Nucleus accumbens (tissue), 56 donors: ENCODE measurements around the gene EVPLL.
"Not testable (repeated sequence)": the region's sequence is repeated elsewhere in the genome, so short reads cannot be mapped to it uniquely, and the experiment has no call there.

Experiments
- DNase-seq, 56 donors: peaks; one replicate each; lab custom pipeline; 2025; lab: John Stamatoyannopoulos, UW

Gene EVPLL

GRCh38 chr17:18377437-18378204 is at the start of gene EVPLL:
Gene EVPLL (plus strand): TSS chr17:18377778. CDS start chr17:18380938, 3,160 bp downstream.
- peak in 1 of 56 donors; percentile 23 for DNase-seq

DNA sequence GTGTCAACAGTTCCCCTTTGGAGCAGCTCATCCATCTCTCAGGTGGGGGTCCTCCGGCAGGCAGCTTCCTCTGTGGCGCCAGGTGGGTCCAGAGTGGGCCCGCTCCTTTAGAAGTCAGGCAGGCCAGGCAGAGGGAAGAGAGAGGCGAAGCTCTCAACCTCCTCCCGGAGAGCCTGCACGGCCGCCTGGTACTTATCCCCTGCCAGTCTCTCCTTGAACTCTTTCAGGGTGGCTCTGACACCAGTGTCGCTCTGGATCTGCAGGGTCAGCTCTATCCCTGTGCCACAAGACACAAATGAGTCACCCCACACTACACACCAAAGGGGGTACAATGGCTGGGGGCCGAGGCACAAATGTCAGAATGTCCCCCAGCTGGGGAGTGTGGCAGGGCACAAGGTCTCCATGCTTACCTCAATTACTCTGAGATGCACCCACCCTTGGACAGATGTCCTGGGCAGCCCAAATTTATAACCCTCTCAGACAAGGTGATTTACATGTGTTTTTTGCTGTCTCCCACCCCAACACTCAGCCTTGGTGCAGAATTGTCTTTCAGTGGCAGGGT is 48.9 kb upstream of the EVPLL start:
- no peak for DNase-seq

- DNase-seq = no peak
These were observed 45.7 kb upstream of the EVPLL start for GRCh38 chr17:18331879-18332278.

DNA sequence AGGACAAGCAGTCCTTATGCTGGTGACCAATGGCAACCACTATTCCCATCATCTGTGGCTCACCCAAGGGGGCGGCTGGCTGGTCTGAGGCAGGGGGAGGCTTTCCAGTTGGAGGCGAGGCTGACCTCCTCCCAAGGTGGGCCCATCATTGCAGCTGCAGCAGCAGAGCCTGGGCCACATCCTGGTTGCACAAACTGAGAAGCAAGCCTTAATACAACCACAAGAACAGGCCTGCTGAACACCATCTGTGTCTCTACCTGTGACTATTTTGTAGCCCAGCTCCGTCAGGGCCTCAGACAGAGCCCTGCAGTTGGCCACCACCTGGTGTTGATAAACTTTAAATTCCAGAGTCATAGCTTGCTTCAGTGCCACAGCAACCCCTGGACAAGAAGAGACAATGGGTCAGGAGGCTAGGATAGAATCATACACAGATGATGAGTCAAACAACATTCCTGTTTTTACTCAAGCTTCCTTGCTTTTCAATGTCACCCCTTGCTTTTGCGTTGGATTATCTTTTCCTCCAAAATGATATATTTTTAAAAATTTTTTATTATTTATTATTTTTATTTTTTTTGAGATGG is 44.6 kb upstream of the EVPLL start:
- no peak for DNase-seq

GRCh38 chr17:18338158-18338557 is 39.4 kb upstream of the EVPLL start:
- not testable (repeated sequence) for DNase-seq

DNA sequence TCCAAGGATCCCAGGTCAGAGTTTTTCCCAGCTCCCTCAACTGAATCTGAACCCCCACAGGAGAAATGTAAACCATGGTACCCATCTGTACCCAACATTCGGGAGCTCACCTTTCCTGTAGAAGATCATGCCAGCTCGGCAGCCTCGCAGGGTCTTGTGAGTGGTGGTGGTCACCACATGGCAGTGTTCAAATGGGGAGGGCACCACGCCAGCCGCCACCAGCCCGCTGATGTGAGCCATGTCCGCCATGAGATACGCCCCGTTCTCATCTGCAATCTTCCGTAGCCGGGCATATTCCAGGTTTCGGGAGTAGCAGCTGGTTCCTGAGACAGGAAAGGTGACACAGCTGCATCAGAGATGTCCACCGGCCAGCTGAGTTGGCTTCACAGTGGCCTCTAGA is 37.6 kb upstream of the EVPLL start:
- DNase-seq = no peak

DNA sequence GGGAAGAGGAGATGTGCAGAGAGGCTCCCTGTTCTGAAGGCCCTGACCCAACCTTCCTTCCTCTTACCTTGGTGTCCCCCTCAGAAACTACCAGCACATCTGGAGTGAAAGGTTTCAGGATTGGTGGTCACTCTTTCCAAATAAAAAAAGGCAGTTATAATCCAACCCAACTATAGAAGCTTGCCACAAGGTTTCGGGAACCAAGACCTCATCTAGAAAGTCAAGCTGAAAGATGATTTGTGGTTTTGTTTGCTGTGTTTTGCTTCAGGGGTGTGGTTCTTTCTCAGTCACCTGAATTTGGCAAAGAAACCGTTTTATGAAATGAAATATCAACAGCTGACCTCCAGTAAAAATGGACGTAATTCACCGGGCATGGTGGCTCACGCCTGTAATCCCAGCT is 33.6 kb upstream of the EVPLL start:
- no peak for DNase-seq

GRCh38 chr17:18353541-18353940 is 24.0 kb upstream of the EVPLL start:
- DNase-seq = no peak

GRCh38 chr17:18356624-18357023 is 21.0 kb upstream of the EVPLL start:
- DNase-seq = peak in 7 of 56 donors; percentile 4 to 35 (median 5)

- no peak for DNase-seq
These were observed 17.1 kb upstream of the EVPLL start for GRCh38 chr17:18360518-18360917.

DNA sequence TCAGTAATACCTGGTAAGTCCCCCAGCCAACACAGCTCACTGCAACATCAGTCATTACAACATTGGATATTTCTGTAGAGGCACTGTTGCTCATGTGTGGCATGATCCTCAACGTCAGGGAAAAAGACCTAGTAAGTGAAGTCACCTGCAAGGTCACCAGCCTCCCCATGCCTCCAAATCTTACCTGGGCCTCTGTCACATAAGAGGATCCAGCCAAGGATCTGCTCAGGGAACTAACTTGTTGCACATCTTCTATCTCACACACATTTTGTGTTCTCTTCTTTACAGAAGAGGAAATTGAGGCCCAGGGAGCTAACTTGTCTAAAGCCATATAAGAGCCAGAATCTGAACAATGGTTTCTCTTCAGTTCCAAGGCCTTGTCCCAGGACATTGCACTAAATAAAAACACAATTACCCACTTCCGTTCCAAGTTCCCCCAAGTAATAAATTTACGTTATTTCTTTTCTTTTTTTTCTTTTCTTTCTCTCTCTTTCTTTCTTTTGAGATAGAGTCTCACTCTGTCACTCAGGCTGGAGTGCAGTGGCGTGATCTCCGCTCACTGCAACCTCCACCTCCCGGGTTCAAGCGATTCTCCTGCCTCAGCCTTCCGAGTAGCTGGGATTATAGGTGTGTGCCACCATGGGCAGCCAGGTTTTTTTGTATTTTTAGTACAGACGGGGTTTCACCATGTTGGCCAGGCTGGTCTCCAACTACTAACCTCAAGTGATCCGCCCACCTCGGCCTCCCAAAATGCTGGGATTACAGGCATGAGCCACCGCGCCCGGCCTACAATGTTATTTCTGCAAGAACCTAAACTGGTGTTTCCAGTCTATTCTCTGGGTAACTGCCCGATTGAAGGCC is 15.5 kb upstream of the EVPLL start:
- no peak for DNase-seq

- DNase-seq = peak in 54 of 56 donors; percentile 20 to 93 (median 77)
These were observed 14.9 kb upstream of the EVPLL start for GRCh38 chr17:18362698-18363100.

DNA sequence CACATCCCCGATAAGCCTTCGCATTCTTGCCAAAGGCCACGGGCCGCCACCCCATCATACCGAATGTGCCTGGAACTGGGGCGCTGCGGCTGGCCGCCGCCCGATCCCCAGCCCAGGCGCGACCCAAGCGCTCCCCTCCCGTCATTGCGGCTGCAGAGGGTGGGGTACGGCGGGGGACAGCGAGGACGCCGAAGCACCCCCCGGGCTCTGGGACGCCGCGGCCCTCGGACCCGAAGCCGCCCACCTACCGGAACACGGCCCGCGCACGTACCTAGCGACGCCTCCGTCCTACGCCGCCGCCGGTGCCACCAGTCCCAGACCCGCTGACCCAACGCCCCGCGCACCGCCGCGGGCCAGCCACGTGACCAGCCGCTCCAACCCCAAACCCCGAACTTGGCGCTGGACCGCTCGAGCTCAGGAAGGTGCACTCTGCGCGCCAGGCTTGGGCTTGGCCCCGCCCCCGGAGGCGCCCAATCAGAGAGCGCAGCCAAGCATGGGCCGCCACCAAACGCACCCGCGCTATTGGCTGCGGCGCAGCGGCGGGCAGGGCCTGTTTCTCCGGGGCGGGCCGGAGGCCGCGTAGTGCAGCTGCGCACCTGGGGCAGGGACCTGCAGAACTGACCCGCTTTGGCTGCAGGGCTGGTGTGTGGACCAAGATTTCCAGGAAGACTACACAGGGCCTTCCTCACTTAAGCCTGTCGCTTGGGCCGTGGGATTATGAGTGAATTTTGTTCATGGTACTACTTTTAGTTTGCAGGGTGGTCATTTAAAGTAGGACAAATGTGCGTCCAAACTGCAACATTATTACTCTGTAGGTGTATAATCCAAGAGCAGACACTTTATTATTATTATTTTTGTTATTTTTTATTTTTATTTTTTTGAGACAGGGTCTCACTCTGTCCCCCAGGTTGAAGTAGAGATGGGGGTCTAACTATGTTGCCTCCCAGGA is 14.2 kb upstream of the EVPLL start, which contains the start of gene SHMT1:
SHMT1 (minus strand) TSS at position 450 of the 949 bp plus-strand sequence. CDS start 7,569 bp downstream, outside the sequence.
- peak; percentile 13 to 97 (median 88) for DNase-seq

- DNase-seq = no peak
These were observed 13.4 kb upstream of the EVPLL start for GRCh38 chr17:18364166-18364565.

- DNase-seq = no peak
These were observed 8.6 kb upstream of the EVPLL start for GRCh38 chr17:18368946-18369345.

GRCh38 chr17:18370761-18371160 is 6.8 kb upstream of the EVPLL start:
- no peak for DNase-seq

- DNase-seq = no peak
These were observed 6.1 kb upstream of the EVPLL start for GRCh38 chr17:18371455-18371854.

DNA sequence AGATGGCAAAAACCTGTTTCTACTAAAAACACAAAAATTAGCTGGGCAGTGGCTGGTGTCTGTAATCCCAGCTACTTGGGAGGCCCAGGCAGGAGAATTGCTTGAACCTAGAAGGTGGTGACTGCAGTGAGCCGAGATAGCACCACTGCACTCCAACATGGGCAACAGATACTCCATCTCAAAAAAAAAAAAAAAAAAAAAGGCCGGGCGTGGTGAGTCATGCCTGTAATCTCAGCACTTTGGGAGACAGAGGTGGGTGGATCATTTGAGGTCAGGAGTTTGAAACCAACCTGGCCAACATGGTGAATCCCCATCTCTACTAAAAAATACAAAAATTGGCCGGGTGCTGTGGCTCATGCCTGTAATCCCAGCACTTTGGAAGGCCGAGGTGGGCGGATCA is 4.4 kb upstream of the EVPLL start:
- not testable (repeated sequence) for DNase-seq

DNA sequence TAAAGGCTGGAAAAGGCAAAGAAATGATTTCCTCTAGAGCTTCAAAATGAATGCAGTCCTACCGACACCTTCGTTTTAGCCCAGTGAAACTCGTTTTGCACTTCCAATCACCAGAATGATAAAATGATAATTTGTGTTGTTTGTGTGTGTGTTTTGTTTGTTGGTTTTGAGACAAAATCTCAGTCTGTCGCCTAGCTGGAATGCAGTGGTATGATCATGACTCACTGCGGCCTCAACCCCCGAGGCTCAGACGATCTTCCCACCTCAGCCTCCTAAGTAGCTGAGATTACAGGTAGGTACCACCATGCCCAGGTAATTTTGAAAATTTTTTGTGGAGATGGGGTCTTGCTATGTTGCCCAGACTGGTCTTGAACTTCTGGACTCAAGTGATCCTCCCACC is 3.4 kb upstream of the EVPLL start:
- DNase-seq = no peak

DNA sequence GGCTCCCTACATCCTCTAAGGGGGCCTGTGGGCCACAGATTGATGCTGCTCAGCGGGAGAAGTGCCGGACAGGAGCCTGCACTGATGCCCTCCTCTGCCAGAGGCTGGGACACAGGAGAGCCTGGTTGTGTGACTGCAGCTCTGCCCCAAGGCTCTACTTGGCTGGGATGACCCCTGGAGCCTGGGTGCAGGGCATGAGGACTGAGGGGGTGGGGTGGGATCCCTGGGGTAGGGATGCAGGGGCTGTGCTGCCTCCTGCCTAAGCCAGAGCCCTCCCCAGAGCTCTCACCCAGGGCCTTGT is 577 bp downstream of the EVPLL start:
- DNase-seq = no peak
